ENCODE results near the gene LRRC72. TPM values are rescaled to one million over a fixed set of nuclear protein-coding genes. Genes with fewer than 3 reads are reported as not detected.

Gene LRRC72
- total RNA-seq, 1 experiment from 2014 or later = not detected

- no peaks in the 10 kb centered on the region for H3K27me3 Mint-ChIP-seq (ENCODE audit: insufficient read depth, unreplicated experiment)
- no peaks in the 10 kb centered on the region for H3K4me1 Mint-ChIP-seq (ENCODE audit: insufficient read depth, unreplicated experiment)
- ChIA-PET CTCF (interaction anchor here (0.7 to 1.5 kb wide), 10 partner anchors 70 to 1464 kb away, joined by 3 to 6 read pairs (median 4); no protein-coding TSS in a partner anchor), POLR2A (interaction anchor here (0.7 kb wide), 1 partner anchor 455 kb away, joined by 3 read pairs; no protein-coding TSS in a partner anchor)
- no peaks in the 10 kb centered on the region for H3K9me3 Mint-ChIP-seq (ENCODE audit: unreplicated experiment)
- intact Hi-C loops (cut with micrococcal nuclease) = no loop called here
- H3K4me3 Mint-ChIP-seq (ENCODE audit: unreplicated experiment) = no peak overlapping the region
- DNase-seq (ENCODE audit: unreplicated experiment) = no peak
- no peaks in the 10 kb centered on the region for H3K36me3 Mint-ChIP-seq (ENCODE audit: insufficient read depth, unreplicated experiment)
- BruUV-seq (replicated peaks) = no TSS peak
- no peak overlapping the region for H3K27ac Mint-ChIP-seq (ENCODE audit: low read depth, unreplicated experiment)
- TF ChIP-seq CTCF (IDR thresholded peaks at IDR 0.05; ENCODE audit: unreplicated experiment) = no peak
Observed at GRCh38 chr7:16562456-16563220, 36.0 kb downstream of the LRRC72 start.

GRCh38 chr7:16563281-16564022, 36.8 kb downstream of the LRRC72 start:
- Mint-ChIP-seq H3K27ac (ENCODE audit: low read depth, unreplicated experiment) (no peak overlapping the region), H3K36me3 (ENCODE audit: insufficient read depth, unreplicated experiment) (peaks cover 6% of the 10 kb centered on the region), H3K4me3 (ENCODE audit: unreplicated experiment) (no peak overlapping the region), H3K27me3 (ENCODE audit: insufficient read depth, unreplicated experiment) (peaks cover 5% of the 10 kb centered on the region), H3K9me3 (ENCODE audit: unreplicated experiment) (no peaks in the 10 kb centered on the region), H3K4me1 (ENCODE audit: insufficient read depth, unreplicated experiment) (no peaks in the 10 kb centered on the region)
- intact Hi-C loops (cut with micrococcal nuclease) = no loop called here
- DNase-seq (ENCODE audit: unreplicated experiment) = no peak
- no peak for TF ChIP-seq CTCF (IDR thresholded peaks at IDR 0.05; ENCODE audit: unreplicated experiment)
- ChIA-PET POLR2A (interaction anchor here (0.6 to 0.7 kb wide), 2 partner anchors 198 to 456 kb away, joined by 3 read pairs; no protein-coding TSS in a partner anchor), CTCF (interaction anchor here (0.7 to 4.1 kb wide), 11 partner anchors 20 to 486 kb away, joined by 3 to 78 read pairs (median 4); no protein-coding TSS in a partner anchor)
- no TSS peak for BruUV-seq (replicated peaks)

GRCh38 chr7:16564023-16564380, 37.4 kb downstream of the LRRC72 start:
- Mint-ChIP-seq H3K4me3 (ENCODE audit: unreplicated experiment) (no peak overlapping the region), H3K27ac (ENCODE audit: low read depth, unreplicated experiment) (no peak overlapping the region), H3K4me1 (ENCODE audit: insufficient read depth, unreplicated experiment) (no peaks in the 10 kb centered on the region), H3K27me3 (ENCODE audit: insufficient read depth, unreplicated experiment) (peaks cover 11% of the 10 kb centered on the region), H3K9me3 (ENCODE audit: unreplicated experiment) (no peaks in the 10 kb centered on the region), H3K36me3 (ENCODE audit: insufficient read depth, unreplicated experiment) (peaks cover 6% of the 10 kb centered on the region)
- ChIA-PET CTCF (interaction anchor here (0.7 to 4.1 kb wide), 37 partner anchors 9 to 1816 kb away, joined by 3 to 78 read pairs (median 5); partner anchors contain the start of gene SOSTDC1), POLR2A (interaction anchor here (0.6 to 1.2 kb wide), 3 partner anchors 199 to 486 kb away, joined by 3 to 6 read pairs (median 4); no protein-coding TSS in a partner anchor)
- BruUV-seq (replicated peaks) = no TSS peak
- intact Hi-C loops (cut with micrococcal nuclease) = no loop called here
- DNase-seq (ENCODE audit: unreplicated experiment) = no peak
- TF ChIP-seq CTCF (IDR thresholded peaks at IDR 0.05; ENCODE audit: unreplicated experiment) = no peak

All from MCF 10A (cell line).